ENCODE data around the gene CNGA3.

The CNGA3 gene

DNA sequence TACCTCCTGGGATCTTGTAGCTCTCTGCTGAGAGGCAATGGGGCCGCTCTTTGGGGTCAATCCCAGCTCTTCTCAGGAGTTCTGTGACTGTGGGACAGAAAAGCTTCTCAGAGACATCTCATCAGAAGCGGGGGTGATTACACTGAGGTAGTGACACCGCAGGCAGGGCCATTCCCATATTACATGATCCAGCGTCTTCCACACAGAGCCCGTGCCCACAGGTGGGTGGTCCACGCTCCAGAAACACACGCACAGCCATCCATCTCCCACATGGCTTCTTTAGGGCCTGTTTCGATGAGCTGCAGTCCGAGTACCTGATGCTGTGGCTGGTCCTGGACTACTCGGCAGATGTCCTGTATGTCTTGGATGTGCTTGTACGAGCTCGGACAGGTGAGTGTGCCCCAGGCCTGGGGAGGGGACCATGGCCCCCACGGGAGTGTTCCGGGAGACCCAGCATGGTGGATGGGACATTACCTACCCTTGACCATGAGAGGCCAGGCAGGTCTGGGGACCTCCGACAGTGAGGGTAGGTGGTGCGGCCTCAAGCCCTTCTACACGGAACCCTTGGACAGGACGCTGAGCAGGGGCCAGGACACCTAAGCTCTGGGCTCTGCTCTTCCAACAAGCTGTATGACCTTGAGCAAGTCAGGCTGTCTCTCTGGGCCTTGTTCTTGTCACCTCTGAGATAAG lies 45.5 kb downstream of the CNGA3 start:
- Histone ChIP-seq H3K9me3 (ENCODE audit: low read depth, low read length) (no peaks in the 10 kb centered on the region), H3K9ac (ENCODE audit: insufficient read length) (no peak overlapping the region), H3K27ac (no peak overlapping the region), H3K36me3 (ENCODE audit: insufficient read depth, low read length) (no peaks in the 10 kb centered on the region), H3K4me3 (no peak overlapping the region)
- no peak for DNase-seq (ENCODE audit: low read depth, low spot score)
- TF ChIP-seq EZH2 (IDR thresholded peaks at IDR 0.05): no peak
- TF ChIP-seq POLR2AphosphoS5 (IDR thresholded peaks at IDR 0.05; ENCODE audit: borderline replicate concordance, low read depth, low read length): no peak
- TF ChIP-seq FOXP2 (optimal IDR thresholded peaks at IDR 0.05; ENCODE audit: control extremely low read depth, extremely low read length, insufficient read depth): no peak

DNA sequence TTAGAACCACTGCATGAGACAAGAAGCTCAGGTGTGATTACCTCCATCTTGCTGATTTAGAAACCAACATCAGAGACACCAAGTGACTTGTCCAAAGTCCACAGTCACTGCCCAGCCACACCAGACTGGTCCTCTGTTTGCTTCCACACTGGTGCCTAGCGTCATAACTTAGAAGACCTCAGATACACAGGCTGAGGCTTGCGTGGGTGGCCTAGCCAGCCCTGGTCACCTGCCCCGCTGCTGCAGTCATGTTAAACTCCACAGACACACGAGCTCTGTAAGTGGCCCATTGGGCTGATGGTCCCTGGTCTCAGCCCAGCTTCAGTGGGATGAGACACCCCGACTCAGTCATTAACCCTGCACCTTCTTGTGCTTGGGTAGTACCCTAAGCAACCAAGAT lies 47.1 kb downstream of the CNGA3 start:
- no peak for DNase-seq (ENCODE audit: low read depth, low spot score)
- TF ChIP-seq EZH2 (IDR thresholded peaks at IDR 0.05) (no peak), POLR2AphosphoS5 (IDR thresholded peaks at IDR 0.05; ENCODE audit: borderline replicate concordance, low read depth, low read length) (no peak), FOXP2 (optimal IDR thresholded peaks at IDR 0.05; ENCODE audit: control extremely low read depth, extremely low read length, insufficient read depth) (no peak)

DNA sequence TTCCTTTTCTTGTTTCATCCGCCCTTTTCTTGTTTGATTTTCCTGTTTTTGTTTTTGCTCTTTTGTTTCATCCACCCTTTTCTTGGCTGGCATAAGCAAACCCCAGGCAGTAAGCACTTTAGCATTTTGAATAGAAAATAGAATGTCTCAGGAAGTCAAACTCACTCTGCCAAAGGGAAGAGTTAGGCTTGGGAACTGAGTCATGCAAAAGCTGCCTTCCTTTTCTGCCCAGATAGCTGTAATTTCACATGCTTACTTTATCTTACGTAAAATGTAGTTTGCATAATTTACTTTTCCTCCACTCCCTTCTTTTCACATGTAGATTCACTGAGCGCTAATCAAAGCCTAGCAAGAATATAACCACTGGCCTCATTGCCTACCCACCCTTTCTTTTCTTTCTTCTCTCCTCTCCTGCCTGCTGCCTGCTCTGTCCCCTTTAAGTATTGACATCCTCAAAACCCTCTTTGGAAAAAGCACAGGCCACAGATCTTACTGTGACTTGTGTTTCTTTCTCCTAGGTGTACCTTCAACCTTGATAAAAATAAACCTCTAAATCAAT lies 48.4 kb downstream of the CNGA3 start:
- TF ChIP-seq POLR2AphosphoS5 (IDR thresholded peaks at IDR 0.05; ENCODE audit: borderline replicate concordance, low read depth, low read length): no peak
- TF ChIP-seq EZH2 (IDR thresholded peaks at IDR 0.05): no peak
- TF ChIP-seq FOXP2 (optimal IDR thresholded peaks at IDR 0.05; ENCODE audit: control extremely low read depth, extremely low read length, insufficient read depth): no peak
- no peak overlapping the region for H3K9ac ChIP-seq (ENCODE audit: insufficient read length)
- H3K9me3 ChIP-seq (ENCODE audit: low read depth, low read length): no peaks in the 10 kb centered on the region
- H3K4me3 ChIP-seq: no peak overlapping the region
- no peak overlapping the region for H3K27ac ChIP-seq
- DNase-seq (ENCODE audit: low read depth, low spot score): no peak
- no peaks in the 10 kb centered on the region for H3K36me3 ChIP-seq (ENCODE audit: insufficient read depth, low read length)

More for the DNA sequence above, 47.1 kb downstream of the CNGA3 start:
- no peak overlapping the region for H3K4me3 ChIP-seq
- H3K9ac ChIP-seq (ENCODE audit: insufficient read length): no peak overlapping the region
- H3K36me3 ChIP-seq (ENCODE audit: insufficient read depth, low read length): no peaks in the 10 kb centered on the region
- H3K9me3 ChIP-seq (ENCODE audit: low read depth, low read length): no peaks in the 10 kb centered on the region
- no peak overlapping the region for H3K27ac ChIP-seq

DNA sequence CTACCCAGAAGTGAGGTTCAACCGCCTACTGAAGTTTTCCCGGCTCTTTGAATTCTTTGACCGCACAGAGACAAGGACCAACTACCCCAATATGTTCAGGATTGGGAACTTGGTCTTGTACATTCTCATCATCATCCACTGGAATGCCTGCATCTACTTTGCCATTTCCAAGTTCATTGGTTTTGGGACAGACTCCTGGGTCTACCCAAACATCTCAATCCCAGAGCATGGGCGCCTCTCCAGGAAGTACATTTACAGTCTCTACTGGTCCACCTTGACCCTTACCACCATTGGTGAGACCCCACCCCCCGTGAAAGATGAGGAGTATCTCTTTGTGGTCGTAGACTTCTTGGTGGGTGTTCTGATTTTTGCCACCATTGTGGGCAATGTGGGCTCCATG lies 49.7 kb downstream of the CNGA3 start:
- Histone ChIP-seq H3K9ac (ENCODE audit: insufficient read length) (no peak overlapping the region), H3K9me3 (ENCODE audit: low read depth, low read length) (no peaks in the 10 kb centered on the region), H3K36me3 (ENCODE audit: insufficient read depth, low read length) (no peaks in the 10 kb centered on the region), H3K4me3 (no peak overlapping the region), H3K27ac (no peak overlapping the region)
- no peak for DNase-seq (ENCODE audit: low read depth, low spot score)
- TF ChIP-seq POLR2AphosphoS5 (IDR thresholded peaks at IDR 0.05; ENCODE audit: borderline replicate concordance, low read depth, low read length): no peak
- no peak for TF ChIP-seq EZH2 (IDR thresholded peaks at IDR 0.05)
- no peak for TF ChIP-seq FOXP2 (optimal IDR thresholded peaks at IDR 0.05; ENCODE audit: control extremely low read depth, extremely low read length, insufficient read depth)

DNA sequence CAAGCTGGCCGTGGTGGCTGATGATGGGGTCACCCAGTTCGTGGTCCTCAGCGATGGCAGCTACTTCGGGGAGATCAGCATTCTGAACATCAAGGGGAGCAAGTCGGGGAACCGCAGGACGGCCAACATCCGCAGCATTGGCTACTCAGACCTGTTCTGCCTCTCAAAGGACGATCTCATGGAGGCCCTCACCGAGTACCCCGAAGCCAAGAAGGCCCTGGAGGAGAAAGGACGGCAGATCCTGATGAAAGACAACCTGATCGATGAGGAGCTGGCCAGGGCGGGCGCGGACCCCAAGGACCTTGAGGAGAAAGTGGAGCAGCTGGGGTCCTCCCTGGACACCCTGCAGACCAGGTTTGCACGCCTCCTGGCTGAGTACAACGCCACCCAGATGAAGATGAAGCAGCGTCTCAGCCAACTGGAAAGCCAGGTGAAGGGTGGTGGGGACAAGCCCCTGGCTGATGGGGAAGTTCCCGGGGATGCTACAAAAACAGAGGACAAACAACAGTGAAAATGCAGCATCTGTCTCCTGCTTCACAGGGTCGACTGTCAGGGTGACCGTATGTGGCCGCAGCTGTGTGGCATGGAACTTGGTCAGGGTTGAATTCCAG lies 50.6 kb downstream of the CNGA3 start:
- Histone ChIP-seq H3K27ac (no peak overlapping the region), H3K9ac (ENCODE audit: insufficient read length) (no peak overlapping the region), H3K36me3 (ENCODE audit: insufficient read depth, low read length) (no peaks in the 10 kb centered on the region), H3K9me3 (ENCODE audit: low read depth, low read length) (no peaks in the 10 kb centered on the region), H3K4me3 (no peak overlapping the region)
- no peak for DNase-seq (ENCODE audit: low read depth, low spot score)
- TF ChIP-seq EZH2 (IDR thresholded peaks at IDR 0.05) (no peak), FOXP2 (optimal IDR thresholded peaks at IDR 0.05; ENCODE audit: control extremely low read depth, extremely low read length, insufficient read depth) (no peak), POLR2AphosphoS5 (IDR thresholded peaks at IDR 0.05; ENCODE audit: borderline replicate concordance, low read depth, low read length) (no peak)

DNA sequence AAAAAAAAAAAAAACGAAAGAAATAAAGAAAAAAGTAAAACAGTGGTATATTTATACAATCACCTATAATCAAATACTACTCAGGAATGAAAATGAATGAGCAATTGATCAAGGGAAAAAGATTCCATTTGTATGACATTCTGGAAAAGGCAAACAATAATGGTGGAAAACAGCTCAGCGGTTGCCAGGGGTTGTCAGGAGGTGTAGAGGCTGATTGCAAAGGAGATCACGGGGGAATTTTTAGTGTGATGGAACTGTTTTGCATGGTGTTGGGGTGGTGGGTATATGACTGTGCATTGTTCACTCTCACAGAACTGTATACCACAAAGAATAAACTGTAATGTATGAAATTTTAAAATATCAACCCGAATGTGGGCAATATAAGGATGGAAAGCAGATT lies 52.9 kb downstream of the CNGA3 start:
- H3K9me3 ChIP-seq (ENCODE audit: low read depth, low read length): no peaks in the 10 kb centered on the region
- TF ChIP-seq POLR2AphosphoS5 (IDR thresholded peaks at IDR 0.05; ENCODE audit: borderline replicate concordance, low read depth, low read length) (no peak), EZH2 (IDR thresholded peaks at IDR 0.05) (no peak), FOXP2 (optimal IDR thresholded peaks at IDR 0.05; ENCODE audit: control extremely low read depth, extremely low read length, insufficient read depth) (no peak)
- H3K27ac ChIP-seq: no peak overlapping the region
- no peak overlapping the region for H3K9ac ChIP-seq (ENCODE audit: insufficient read length)
- no peak overlapping the region for H3K4me3 ChIP-seq
- H3K36me3 ChIP-seq (ENCODE audit: insufficient read depth, low read length): no peaks in the 10 kb centered on the region
- DNase-seq (ENCODE audit: low read depth, low spot score): no peak

DNA sequence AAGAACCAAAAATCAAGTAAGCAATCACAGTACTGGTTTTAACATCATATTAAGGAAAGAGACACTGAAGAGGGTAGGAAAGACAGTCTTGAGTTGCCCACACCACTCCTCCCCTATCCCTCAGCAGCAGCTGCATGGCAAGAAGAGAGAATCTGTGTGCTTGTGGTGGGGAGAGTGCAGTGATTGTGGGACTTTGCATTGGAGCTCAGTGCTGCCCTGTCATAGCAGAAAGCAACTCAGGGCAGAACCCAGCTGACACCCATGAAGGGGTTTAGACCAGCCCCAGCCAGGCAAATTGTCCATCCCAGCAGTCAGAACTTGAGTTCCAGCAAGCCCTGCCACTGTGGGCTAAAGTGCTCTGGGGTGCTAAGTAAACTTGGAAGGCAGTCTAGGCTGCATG lies 57.6 kb downstream of the CNGA3 start:
- Histone ChIP-seq H3K36me3 (ENCODE audit: insufficient read depth, low read length) (no peaks in the 10 kb centered on the region), H3K9ac (ENCODE audit: insufficient read length) (no peak overlapping the region), H3K27ac (no peak overlapping the region), H3K9me3 (ENCODE audit: low read depth, low read length) (no peaks in the 10 kb centered on the region), H3K4me3 (no peak overlapping the region)
- no peak for DNase-seq (ENCODE audit: low read depth, low spot score)
- TF ChIP-seq FOXP2 (optimal IDR thresholded peaks at IDR 0.05; ENCODE audit: control extremely low read depth, extremely low read length, insufficient read depth) (no peak), EZH2 (IDR thresholded peaks at IDR 0.05) (no peak), POLR2AphosphoS5 (IDR thresholded peaks at IDR 0.05; ENCODE audit: borderline replicate concordance, low read depth, low read length) (no peak)

DNA sequence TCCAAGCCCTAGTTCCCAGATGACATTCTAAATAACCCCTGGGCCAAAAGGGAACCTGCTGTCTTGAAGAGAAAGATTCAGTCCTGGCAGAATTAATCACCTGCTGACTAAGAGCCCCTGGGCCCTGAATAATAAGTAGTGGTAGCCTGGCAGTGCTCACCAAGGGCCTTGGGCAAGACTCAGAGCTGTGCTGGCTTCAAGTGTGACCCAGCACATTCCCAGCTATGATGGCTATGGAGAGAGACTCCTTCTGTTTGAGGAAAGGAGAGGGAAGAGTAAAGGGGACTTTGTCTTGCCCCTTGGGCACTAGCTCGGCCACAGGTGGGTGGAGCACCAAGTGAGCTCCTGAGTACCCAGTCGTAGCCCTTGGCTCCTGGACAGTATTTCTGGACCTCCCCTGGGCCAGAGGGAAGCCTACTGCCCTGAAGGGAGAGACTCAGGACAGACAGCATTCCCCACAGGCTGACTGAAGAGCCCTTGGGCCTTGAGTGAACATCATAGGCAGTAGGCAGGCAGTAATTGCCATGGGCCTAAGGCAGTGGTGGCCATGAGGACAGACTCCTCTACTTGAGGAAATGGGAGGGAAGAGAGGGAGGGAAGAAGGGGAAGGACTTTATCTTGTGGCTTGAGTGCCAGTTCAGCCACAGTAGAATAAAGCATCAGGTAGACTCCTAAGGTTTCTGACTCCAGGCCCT lies 58.4 kb downstream of the CNGA3 start:
- no peak overlapping the region for H3K9ac ChIP-seq (ENCODE audit: insufficient read length)
- no peak overlapping the region for H3K4me3 ChIP-seq
- DNase-seq (ENCODE audit: low read depth, low spot score): no peak
- no peak overlapping the region for H3K27ac ChIP-seq
- H3K36me3 ChIP-seq (ENCODE audit: insufficient read depth, low read length): no peaks in the 10 kb centered on the region
- TF ChIP-seq EZH2 (IDR thresholded peaks at IDR 0.05): no peak
- TF ChIP-seq POLR2AphosphoS5 (IDR thresholded peaks at IDR 0.05; ENCODE audit: borderline replicate concordance, low read depth, low read length): no peak
- TF ChIP-seq FOXP2 (optimal IDR thresholded peaks at IDR 0.05; ENCODE audit: control extremely low read depth, extremely low read length, insufficient read depth): no peak
- H3K9me3 ChIP-seq (ENCODE audit: low read depth, low read length): no peaks in the 10 kb centered on the region
